Astrocyte (in vitro differentiated cells and primary cell): ENCODE data around the gene ASPHD1.

ENCODE experiments used
- EZH2 ChIP-seq: IDR thresholded peaks from 2 replicates; pipeline ENCODE4 v1.6.1; 2012; ENCODE audit warnings: mild to moderate bottlenecking, low read length, inconsistent platforms; ENCODE audit not compliant: insufficient read depth
- TF ChIP-seq, protein P1 (sequence below): IDR thresholded peaks from 2 replicates; pipeline ENCODE4 v1.5.1; 2011; ENCODE audit warnings: low read depth, mild to moderate bottlenecking, inconsistent platforms, low read length, moderate library complexity; ENCODE audit not compliant: insufficient read depth

DNA sequence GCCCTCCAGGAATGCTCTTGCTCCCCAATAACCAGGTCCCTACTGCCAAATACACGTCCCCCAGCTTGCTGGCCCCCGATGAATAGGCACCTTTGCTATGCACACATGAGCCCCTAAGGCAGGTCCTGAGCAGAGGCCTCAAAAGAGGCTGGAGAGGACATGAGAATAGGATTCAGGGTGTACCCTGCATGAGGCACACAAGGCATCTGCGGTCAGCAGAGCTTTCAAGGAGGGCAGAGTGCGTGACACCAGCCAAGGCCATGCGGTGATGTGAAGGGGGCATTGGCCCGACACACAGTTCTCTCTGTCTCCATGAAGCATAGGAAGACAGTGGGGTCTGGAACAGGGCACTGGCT lies 7.9 kb upstream of the ASPHD1 start:
- TF ChIP-seq, protein P1, sequence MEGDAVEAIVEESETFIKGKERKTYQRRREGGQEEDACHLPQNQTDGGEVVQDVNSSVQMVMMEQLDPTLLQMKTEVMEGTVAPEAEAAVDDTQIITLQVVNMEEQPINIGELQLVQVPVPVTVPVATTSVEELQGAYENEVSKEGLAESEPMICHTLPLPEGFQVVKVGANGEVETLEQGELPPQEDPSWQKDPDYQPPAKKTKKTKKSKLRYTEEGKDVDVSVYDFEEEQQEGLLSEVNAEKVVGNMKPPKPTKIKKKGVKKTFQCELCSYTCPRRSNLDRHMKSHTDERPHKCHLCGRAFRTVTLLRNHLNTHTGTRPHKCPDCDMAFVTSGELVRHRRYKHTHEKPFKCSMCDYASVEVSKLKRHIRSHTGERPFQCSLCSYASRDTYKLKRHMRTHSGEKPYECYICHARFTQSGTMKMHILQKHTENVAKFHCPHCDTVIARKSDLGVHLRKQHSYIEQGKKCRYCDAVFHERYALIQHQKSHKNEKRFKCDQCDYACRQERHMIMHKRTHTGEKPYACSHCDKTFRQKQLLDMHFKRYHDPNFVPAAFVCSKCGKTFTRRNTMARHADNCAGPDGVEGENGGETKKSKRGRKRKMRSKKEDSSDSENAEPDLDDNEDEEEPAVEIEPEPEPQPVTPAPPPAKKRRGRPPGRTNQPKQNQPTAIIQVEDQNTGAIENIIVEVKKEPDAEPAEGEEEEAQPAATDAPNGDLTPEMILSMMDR: no peak
- no peak for TF ChIP-seq EZH2
